ENCODE measurements around the gene JAZF1. TPM values are rescaled to one million over a fixed set of nuclear protein-coding genes. Genes with fewer than 3 reads are reported as not detected.

JAZF1 gene
- total and polyA plus RNA-seq, 3 donors from 2014 or later, result 38.5 to 51.0 (median 46.4) TPM

DNA sequence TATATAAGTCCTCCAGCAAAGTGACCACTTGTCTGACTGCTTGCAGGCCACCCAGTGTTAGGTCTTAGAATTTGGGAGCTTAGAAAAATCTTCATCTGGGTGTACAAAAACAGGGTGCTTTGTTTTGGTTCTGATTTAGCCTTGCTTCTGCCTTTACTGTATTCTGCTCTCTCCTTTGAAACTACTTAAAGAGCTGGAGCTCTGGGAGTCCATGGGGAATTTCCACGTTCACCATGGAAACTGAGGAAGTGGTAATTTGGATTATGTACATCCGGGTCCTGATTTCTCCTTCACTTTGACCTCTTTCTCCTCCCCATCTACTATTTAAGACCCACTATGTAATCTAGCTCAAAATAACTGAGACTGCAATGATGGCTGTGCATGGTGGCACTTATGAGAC, 103.0 kb downstream of the JAZF1 start:
- TF ChIP-seq POLR2A (IDR thresholded peaks at IDR 0.05), result no peak
- TF ChIP-seq, protein P1, sequence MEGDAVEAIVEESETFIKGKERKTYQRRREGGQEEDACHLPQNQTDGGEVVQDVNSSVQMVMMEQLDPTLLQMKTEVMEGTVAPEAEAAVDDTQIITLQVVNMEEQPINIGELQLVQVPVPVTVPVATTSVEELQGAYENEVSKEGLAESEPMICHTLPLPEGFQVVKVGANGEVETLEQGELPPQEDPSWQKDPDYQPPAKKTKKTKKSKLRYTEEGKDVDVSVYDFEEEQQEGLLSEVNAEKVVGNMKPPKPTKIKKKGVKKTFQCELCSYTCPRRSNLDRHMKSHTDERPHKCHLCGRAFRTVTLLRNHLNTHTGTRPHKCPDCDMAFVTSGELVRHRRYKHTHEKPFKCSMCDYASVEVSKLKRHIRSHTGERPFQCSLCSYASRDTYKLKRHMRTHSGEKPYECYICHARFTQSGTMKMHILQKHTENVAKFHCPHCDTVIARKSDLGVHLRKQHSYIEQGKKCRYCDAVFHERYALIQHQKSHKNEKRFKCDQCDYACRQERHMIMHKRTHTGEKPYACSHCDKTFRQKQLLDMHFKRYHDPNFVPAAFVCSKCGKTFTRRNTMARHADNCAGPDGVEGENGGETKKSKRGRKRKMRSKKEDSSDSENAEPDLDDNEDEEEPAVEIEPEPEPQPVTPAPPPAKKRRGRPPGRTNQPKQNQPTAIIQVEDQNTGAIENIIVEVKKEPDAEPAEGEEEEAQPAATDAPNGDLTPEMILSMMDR (IDR thresholded peaks at IDR 0.05), result no peak
- no peak overlapping the region for H3K27ac ChIP-seq
- intact Hi-C loops (cut with DNase I; ENCODE audit: low total_unique reads), result no loop called here
- peaks cover 39% of the 10 kb centered on the region for H3K4me1 ChIP-seq
- H3K9me3 ChIP-seq, result no peaks in the 10 kb centered on the region
- no peak for DNase-seq
- WGBS, 2 donors, result 74 to 80% methylated on average over 2 of the region's 2 CpGs
- no peaks in the 10 kb centered on the region for H3K27me3 ChIP-seq
- no peak overlapping the region for H3K4me3 ChIP-seq
- no peaks in the 10 kb centered on the region for H3K36me3 ChIP-seq (ENCODE audit: low read depth, missing control alignments)

DNA sequence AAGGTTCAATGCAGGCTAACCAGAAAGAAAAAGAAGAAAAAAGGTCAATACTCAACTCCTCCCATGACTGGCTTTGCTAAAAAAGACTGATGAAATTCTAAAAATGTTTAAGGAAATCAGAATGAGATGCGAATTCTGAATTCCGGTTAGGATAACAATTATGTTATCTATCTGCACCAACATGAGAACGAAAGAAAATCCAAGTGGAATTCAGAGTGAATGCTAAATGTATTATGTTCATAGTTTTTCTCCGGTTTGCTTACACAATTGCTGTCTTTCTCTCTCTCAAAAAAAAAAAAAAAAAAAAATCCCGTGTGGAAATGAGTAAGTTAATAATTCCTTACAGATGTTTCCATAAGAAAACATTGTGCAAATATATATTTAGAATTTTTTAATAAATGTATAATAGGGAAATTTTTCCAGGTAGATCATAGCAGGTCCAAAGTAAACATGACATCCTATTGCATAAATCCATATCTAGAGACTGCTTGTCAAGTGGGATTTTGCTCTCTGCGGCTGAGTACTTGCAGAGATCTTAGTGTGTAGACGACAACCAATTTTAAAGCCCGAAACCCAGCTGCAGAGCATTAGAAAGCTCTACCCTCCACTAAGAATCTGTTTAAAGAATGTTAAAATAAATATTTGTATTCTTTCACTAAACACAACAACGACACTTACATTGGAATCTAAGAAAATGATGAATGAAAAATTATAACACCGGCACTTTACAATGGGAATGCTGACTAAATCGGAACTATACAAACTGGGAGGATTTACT, 104.0 kb downstream of the JAZF1 start:
- Histone ChIP-seq H3K36me3 (ENCODE audit: low read depth, missing control alignments) (no peaks in the 10 kb centered on the region), H3K27me3 (no peaks in the 10 kb centered on the region), H3K9me3 (no peaks in the 10 kb centered on the region), H3K4me1 (peaks cover 32% of the 10 kb centered on the region), H3K4me3 (no peak overlapping the region), H3K27ac (no peak overlapping the region)
- intact Hi-C loops (cut with DNase I; ENCODE audit: low total_unique reads), result no loop called here
- no peak for DNase-seq
- WGBS, 2 donors, result 78 to 80% methylated on average over 11 of the region's 11 CpGs
- TF ChIP-seq POLR2A (IDR thresholded peaks at IDR 0.05), result no peak
- TF ChIP-seq, protein P1 (IDR thresholded peaks at IDR 0.05), result no peak

DNA sequence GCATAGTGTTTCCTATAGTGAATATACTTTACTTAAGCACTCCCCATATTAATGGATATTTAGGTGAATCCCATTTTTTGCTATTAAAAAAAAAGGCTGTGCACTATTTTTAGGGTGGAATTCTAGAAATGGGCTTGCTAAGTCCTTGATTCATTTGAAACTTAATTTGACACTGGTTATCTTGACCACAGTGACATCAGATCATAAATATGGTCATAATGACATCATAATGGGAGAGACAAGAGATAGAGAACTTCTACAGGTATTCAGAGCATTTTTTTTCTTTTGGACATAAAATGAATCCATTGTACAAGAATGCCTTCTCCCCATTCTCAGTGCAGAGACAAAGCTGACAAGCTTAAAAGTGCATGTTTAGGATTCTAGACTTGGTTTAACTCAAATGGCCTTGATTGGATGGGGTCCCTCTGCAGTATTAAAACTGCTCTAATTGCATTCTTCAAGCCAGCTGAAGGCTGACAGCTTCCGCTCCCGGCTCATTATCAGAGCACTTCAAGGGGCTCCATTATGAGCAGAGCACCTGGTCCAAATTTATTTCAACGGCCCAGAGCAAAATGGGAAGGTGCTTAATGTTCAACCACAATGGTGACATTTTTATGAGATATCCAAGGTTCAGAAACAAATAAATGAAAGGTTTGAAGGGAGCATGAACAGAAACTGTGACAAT, 104.8 kb downstream of the JAZF1 start:
- H3K9me3 ChIP-seq, result no peaks in the 10 kb centered on the region
- H3K27ac ChIP-seq, result no peak overlapping the region
- peaks cover 27% of the 10 kb centered on the region for H3K4me1 ChIP-seq
- WGBS, 2 donors, result 61 to 72% methylated on average over 3 of the region's 3 CpGs
- H3K36me3 ChIP-seq (ENCODE audit: low read depth, missing control alignments), result no peaks in the 10 kb centered on the region
- DNase-seq, result no peak
- H3K27me3 ChIP-seq, result no peaks in the 10 kb centered on the region
- intact Hi-C loops (cut with DNase I; ENCODE audit: low total_unique reads), result no loop called here
- H3K4me3 ChIP-seq, result no peak overlapping the region
- TF ChIP-seq, protein P1 (IDR thresholded peaks at IDR 0.05), result no peak

DNA sequence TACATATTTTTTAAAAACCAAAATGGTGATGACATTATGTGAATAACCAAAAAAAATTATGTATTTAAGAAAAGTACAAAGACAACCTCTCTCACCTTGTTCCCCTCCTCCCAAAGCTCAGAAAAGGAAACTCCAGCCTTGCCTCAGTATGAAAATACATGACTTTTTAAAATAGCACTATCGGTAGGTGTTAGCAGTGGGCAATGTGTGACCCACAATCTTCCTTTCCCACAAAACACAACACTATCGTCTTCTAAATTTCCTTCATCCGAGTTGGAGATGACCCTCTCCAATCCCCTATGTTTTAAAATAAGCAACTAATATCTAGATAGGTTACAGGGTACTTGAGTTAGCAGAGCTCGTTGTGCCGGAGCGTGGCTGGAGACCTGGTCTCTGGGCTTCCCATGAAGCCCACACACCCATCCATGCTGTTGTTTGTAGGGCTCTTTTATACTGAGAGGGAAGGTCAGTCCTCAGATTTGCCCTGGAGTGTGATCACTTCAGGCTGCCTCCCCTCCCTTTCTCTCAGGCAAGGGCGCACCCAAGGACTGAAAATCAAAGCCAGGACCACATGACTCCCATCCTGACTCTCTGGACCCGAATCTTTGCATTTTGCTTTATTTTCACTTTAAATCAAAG, 107.6 kb downstream of the JAZF1 start:
- TF ChIP-seq, protein P1 (IDR thresholded peaks at IDR 0.05), result no peak
- TF ChIP-seq POLR2A (IDR thresholded peaks at IDR 0.05), result no peak
- Histone ChIP-seq H3K27me3 (no peaks in the 10 kb centered on the region), H3K27ac (no peak overlapping the region), H3K4me1 (peaks cover 27% of the 10 kb centered on the region), H3K4me3 (no peak overlapping the region), H3K9me3 (no peaks in the 10 kb centered on the region), H3K36me3 (ENCODE audit: low read depth, missing control alignments) (no peaks in the 10 kb centered on the region)
- DNase-seq, result no peak
- 66 to 72% methylated on average over 8 of the region's 8 CpGs for WGBS, 2 donors
- intact Hi-C loops (cut with DNase I; ENCODE audit: low total_unique reads), result no loop called here

Data from testis (tissue), 3 donors.